Measurements from ENCODE around the gene PLCB4. TPM values are rescaled to one million over a fixed set of nuclear protein-coding genes. Genes with fewer than 3 reads are reported as not detected.

PLCB4 gene
- total RNA-seq, 1 experiment from 2014 or later = 12.6 TPM

DNA sequence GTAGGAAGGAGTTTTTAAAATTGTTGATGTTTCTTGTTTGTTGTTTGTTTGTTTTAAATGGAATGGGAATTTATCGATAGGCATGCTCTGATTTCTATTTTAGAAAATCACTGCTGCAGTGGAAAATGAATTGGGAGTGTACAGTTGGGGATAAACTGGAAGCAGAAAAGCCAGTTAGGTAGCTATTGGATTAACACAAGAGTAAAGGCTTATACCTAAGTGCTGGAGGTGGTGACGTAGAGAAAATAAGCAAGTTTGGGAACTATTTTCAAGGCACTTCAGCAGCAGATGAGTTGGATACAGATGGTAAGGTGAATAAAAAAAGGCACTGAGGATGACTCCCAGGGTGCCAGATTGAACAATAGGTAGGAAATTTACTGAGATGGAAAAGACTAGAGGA, 164.9 kb downstream of the PLCB4 start:
- no peak for ATAC-seq
- no peaks in the 10 kb centered on the region for H3K27me3 Mint-ChIP-seq (ENCODE audit: low read depth)
- peaks cover 7% of the 10 kb centered on the region for H3K9me3 Mint-ChIP-seq
- H3K36me3 Mint-ChIP-seq = peaks cover 3% of the 10 kb centered on the region
- ChIA-PET CTCF (no interaction called here), POLR2A (no interaction called here)
- no peaks in the 10 kb centered on the region for H3K4me1 Mint-ChIP-seq
- DNase-seq (ENCODE audit: low spot score) = no peak
- TF ChIP-seq, protein P1, sequence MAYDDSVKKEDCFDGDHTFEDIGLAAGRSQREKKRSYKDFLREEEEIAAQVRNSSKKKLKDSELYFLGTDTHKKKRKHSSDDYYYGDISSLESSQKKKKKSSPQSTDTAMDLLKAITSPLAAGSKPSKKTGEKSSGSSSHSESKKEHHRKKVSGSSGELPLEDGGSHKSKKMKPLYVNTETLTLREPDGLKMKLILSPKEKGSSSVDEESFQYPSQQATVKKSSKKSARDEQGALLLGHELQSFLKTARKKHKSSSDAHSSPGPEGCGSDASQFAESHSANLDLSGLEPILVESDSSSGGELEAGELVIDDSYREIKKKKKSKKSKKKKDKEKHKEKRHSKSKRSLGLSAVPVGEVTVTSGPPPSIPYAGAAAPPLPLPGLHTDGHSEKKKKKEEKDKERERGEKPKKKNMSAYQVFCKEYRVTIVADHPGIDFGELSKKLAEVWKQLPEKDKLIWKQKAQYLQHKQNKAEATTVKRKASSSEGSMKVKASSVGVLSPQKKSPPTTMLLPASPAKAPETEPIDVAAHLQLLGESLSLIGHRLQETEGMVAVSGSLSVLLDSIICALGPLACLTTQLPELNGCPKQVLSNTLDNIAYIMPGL (CRISPR knock-in tag; IDR thresholded peaks at IDR 0.05) = no peak
- no peak for TF ChIP-seq PRRX2 (CRISPR knock-in tag; IDR thresholded peaks at IDR 0.05)
- TF ChIP-seq IRF2 (CRISPR knock-in tag; IDR thresholded peaks at IDR 0.05; ENCODE audit: borderline replicate concordance, low read depth) = no peak
- TF ChIP-seq, protein P2, sequence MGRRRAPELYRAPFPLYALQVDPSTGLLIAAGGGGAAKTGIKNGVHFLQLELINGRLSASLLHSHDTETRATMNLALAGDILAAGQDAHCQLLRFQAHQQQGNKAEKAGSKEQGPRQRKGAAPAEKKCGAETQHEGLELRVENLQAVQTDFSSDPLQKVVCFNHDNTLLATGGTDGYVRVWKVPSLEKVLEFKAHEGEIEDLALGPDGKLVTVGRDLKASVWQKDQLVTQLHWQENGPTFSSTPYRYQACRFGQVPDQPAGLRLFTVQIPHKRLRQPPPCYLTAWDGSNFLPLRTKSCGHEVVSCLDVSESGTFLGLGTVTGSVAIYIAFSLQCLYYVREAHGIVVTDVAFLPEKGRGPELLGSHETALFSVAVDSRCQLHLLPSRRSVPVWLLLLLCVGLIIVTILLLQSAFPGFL (CRISPR knock-in tag; IDR thresholded peaks at IDR 0.05; ENCODE audit: borderline replicate concordance) = no peak
- no peak for TF ChIP-seq ZNF396 (CRISPR knock-in tag; IDR thresholded peaks at IDR 0.05; ENCODE audit: borderline replicate concordance)
- TF ChIP-seq, protein P3, sequence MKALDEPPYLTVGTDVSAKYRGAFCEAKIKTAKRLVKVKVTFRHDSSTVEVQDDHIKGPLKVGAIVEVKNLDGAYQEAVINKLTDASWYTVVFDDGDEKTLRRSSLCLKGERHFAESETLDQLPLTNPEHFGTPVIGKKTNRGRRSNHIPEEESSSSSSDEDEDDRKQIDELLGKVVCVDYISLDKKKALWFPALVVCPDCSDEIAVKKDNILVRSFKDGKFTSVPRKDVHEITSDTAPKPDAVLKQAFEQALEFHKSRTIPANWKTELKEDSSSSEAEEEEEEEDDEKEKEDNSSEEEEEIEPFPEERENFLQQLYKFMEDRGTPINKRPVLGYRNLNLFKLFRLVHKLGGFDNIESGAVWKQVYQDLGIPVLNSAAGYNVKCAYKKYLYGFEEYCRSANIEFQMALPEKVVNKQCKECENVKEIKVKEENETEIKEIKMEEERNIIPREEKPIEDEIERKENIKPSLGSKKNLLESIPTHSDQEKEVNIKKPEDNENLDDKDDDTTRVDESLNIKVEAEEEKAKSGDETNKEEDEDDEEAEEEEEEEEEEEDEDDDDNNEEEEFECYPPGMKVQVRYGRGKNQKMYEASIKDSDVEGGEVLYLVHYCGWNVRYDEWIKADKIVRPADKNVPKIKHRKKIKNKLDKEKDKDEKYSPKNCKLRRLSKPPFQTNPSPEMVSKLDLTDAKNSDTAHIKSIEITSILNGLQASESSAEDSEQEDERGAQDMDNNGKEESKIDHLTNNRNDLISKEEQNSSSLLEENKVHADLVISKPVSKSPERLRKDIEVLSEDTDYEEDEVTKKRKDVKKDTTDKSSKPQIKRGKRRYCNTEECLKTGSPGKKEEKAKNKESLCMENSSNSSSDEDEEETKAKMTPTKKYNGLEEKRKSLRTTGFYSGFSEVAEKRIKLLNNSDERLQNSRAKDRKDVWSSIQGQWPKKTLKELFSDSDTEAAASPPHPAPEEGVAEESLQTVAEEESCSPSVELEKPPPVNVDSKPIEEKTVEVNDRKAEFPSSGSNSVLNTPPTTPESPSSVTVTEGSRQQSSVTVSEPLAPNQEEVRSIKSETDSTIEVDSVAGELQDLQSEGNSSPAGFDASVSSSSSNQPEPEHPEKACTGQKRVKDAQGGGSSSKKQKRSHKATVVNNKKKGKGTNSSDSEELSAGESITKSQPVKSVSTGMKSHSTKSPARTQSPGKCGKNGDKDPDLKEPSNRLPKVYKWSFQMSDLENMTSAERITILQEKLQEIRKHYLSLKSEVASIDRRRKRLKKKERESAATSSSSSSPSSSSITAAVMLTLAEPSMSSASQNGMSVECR (CRISPR knock-in tag; IDR thresholded peaks at IDR 0.05; ENCODE audit: borderline replicate concordance) = no peak
- TF ChIP-seq, protein P4, sequence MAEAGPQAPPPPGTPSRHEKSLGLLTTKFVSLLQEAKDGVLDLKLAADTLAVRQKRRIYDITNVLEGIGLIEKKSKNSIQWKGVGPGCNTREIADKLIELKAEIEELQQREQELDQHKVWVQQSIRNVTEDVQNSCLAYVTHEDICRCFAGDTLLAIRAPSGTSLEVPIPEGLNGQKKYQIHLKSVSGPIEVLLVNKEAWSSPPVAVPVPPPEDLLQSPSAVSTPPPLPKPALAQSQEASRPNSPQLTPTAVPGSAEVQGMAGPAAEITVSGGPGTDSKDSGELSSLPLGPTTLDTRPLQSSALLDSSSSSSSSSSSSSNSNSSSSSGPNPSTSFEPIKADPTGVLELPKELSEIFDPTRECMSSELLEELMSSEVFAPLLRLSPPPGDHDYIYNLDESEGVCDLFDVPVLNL (CRISPR knock-in tag; IDR thresholded peaks at IDR 0.05; ENCODE audit: borderline replicate concordance, low read depth) = no peak
- no peak for TF ChIP-seq ZNF219 (CRISPR knock-in tag; IDR thresholded peaks at IDR 0.05; ENCODE audit: borderline replicate concordance)
- TF ChIP-seq, protein P5, sequence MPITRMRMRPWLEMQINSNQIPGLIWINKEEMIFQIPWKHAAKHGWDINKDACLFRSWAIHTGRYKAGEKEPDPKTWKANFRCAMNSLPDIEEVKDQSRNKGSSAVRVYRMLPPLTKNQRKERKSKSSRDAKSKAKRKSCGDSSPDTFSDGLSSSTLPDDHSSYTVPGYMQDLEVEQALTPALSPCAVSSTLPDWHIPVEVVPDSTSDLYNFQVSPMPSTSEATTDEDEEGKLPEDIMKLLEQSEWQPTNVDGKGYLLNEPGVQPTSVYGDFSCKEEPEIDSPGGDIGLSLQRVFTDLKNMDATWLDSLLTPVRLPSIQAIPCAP (CRISPR knock-in tag; IDR thresholded peaks at IDR 0.05) = no peak
- TF ChIP-seq, protein P6, sequence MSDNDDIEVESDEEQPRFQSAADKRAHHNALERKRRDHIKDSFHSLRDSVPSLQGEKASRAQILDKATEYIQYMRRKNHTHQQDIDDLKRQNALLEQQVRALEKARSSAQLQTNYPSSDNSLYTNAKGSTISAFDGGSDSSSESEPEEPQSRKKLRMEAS (CRISPR knock-in tag; IDR thresholded peaks at IDR 0.05) = no peak
- no peak for TF ChIP-seq NR3C1 (CRISPR knock-in tag; conservative IDR thresholded peaks at IDR 0.05; ENCODE audit: low read depth)
- TF ChIP-seq, protein P7, sequence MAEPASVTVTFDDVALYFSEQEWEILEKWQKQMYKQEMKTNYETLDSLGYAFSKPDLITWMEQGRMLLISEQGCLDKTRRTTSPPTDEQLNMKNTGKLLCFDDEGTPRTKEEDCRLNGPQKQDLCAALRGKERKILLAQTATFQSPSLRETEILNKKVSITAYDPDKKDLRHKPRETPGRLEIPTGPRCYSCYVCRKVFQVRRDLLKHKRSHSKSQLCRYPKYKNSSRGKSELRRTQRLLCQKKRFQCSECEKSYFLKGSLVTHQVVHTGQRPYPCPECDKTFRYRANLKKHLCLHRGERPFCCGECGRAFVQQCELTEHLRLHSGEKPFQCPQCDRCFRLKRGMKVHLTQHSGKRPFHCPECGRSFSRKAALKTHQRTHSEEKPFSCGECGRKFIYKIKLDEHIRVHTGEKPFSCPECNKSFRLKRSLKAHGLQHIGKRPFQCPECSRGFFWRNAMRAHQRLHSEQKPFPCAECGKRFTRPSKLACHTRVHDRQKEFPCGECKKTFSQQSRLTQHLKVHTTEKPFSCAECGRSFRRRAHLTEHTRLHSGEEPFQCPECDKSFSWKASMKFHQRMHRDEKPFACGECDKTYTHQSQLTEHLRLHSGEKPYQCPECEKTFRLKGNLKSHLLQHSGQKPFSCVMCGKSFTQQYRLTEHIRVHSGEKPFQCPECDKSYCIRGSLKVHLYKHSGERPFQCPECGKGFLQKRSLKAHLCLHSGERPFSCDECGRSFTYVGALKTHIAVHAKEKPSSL (CRISPR knock-in tag; conservative IDR thresholded peaks at IDR 0.05) = no peak
- TF ChIP-seq TEAD1 (CRISPR knock-in tag; IDR thresholded peaks at IDR 0.05) = no peak
- TF ChIP-seq, protein P8, sequence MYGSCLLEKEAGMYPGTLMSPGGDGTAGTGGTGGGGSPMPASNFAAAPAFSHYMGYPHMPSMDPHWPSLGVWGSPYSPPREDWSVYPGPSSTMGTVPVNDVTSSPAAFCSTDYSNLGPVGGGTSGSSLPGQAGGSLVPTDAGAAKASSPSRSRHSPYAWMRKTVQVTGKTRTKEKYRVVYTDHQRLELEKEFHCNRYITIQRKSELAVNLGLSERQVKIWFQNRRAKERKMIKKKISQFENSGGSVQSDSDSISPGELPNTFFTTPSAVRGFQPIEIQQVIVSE (CRISPR knock-in tag; IDR thresholded peaks at IDR 0.05; ENCODE audit: borderline replicate concordance) = no peak
- TF ChIP-seq SMAD3 (CRISPR knock-in tag; IDR thresholded peaks at IDR 0.05; ENCODE audit: borderline replicate concordance) = no peak
- no peak for TF ChIP-seq FOXP1 (CRISPR knock-in tag; IDR thresholded peaks at IDR 0.05; ENCODE audit: borderline replicate concordance)
- no peak overlapping the region for H3K27ac Mint-ChIP-seq
- no peak overlapping the region for H3K4me3 Mint-ChIP-seq

All from WTC11 (cell line).